Measurements from ENCODE around the gene JAKMIP2. TPM values are rescaled to one million over a fixed set of nuclear protein-coding genes. Genes with fewer than 3 reads are reported as not detected.

JAKMIP2 gene
- total and polyA plus RNA-seq, 8 donors = 0.73 to 11.7 (median 8.1) TPM

GRCh38 chr5:147701468-147701867 lies 81.1 kb downstream of the JAKMIP2 start:
- Histone ChIP-seq H3K9me3 (peaks cover 0 to 22% of the 10 kb centered on the region in 2 donors), H3K4me3 (no peak overlapping the region), H3K27ac (no peak overlapping the region), H3K27me3 (no peaks in the 10 kb centered on the region), H3K4me1 (no peaks in the 10 kb centered on the region), H3K36me3 (no peaks in the 10 kb centered on the region)
- ATAC-seq (no peak), DNase-seq (no peak)
- intact Hi-C loops (cut with DNase I) = no loop called here
- no peak for TF ChIP-seq CTCF (IDR thresholded peaks at IDR 0.05)

- Histone ChIP-seq H3K4me1 (no peaks in the 10 kb centered on the region), H3K27me3 (no peaks in the 10 kb centered on the region), H3K9me3 (peaks cover 0 to 22% of the 10 kb centered on the region in 2 donors), H3K36me3 (no peaks in the 10 kb centered on the region), H3K27ac (no peak overlapping the region), H3K4me3 (no peak overlapping the region)
- intact Hi-C loops (cut with DNase I) = no loop called here
- TF ChIP-seq CTCF (IDR thresholded peaks at IDR 0.05) = no peak
- DNase-seq (no peak), ATAC-seq (no peak)
Measured at GRCh38 chr5:147699496-147700088, 82.9 kb downstream of the JAKMIP2 start.

GRCh38 chr5:147697380-147697779 lies 85.1 kb downstream of the JAKMIP2 start:
- H3K9me3 ChIP-seq = peaks cover 0 to 22% of the 10 kb centered on the region in 2 donors
- ATAC-seq = no peak
- H3K27ac ChIP-seq = no peak overlapping the region
- no peak for DNase-seq
- intact Hi-C loops (cut with DNase I) = no loop called here
- no peaks in the 10 kb centered on the region for H3K4me1 ChIP-seq
- TF ChIP-seq CTCF (IDR thresholded peaks at IDR 0.05) = no peak
- H3K36me3 ChIP-seq = no peaks in the 10 kb centered on the region
- no peaks in the 10 kb centered on the region for H3K27me3 ChIP-seq
- H3K4me3 ChIP-seq = no peak overlapping the region

GRCh38 chr5:147694772-147695171 lies 87.8 kb downstream of the JAKMIP2 start:
- intact Hi-C loops (cut with DNase I) = no loop called here
- Histone ChIP-seq H3K4me3 (no peak overlapping the region), H3K27ac (no peak overlapping the region), H3K4me1 (no peaks in the 10 kb centered on the region), H3K36me3 (no peaks in the 10 kb centered on the region), H3K27me3 (no peaks in the 10 kb centered on the region), H3K9me3 (peaks cover 0 to 22% of the 10 kb centered on the region in 2 donors)
- DNase-seq (no peak), ATAC-seq (no peak)
- TF ChIP-seq CTCF (IDR thresholded peaks at IDR 0.05) = no peak

GRCh38 chr5:147693233-147693632 lies 89.3 kb downstream of the JAKMIP2 start:
- intact Hi-C loops (cut with DNase I) = no loop called here
- TF ChIP-seq CTCF (IDR thresholded peaks at IDR 0.05) = no peak
- no peak overlapping the region for H3K4me3 ChIP-seq

More at GRCh38 chr5:147693233-147693632, 89.3 kb downstream of the JAKMIP2 start:
- Histone ChIP-seq H3K36me3 (no peaks in the 10 kb centered on the region), H3K27ac (no peak overlapping the region), H3K27me3 (no peaks in the 10 kb centered on the region), H3K4me1 (no peaks in the 10 kb centered on the region), H3K9me3 (peaks cover 0 to 13% of the 10 kb centered on the region in 2 donors)
- ATAC-seq (no peak), DNase-seq (no peak)

All from left lung (tissue), 10 donors.